ENCODE results near the gene PAGR1. TPM values are rescaled to one million over a fixed set of nuclear protein-coding genes. Genes with fewer than 3 reads are reported as not detected.

Gene PAGR1
- total and polyA plus RNA-seq, 2 of the 13 experiments (the other 11 are each of a cell fraction or from before 2014, with no cell fraction given) = 9.8 to 66.4 TPM

GRCh38 chr16:29862383-29862883 lies 46.5 kb downstream of the PAGR1 start (continued):
- TF ChIP-seq ZNF83 (CRISPR knock-in tag; IDR thresholded peaks at IDR 0.05; ENCODE audit: borderline replicate concordance) (no peak), ZSCAN25 (CRISPR knock-in tag; IDR thresholded peaks at IDR 0.05) (no peak), ZBTB44 (CRISPR knock-in tag; IDR thresholded peaks at IDR 0.05) (no peak), KLF11 (CRISPR knock-in tag; IDR thresholded peaks at IDR 0.05) (no peak), ARID5B (CRISPR knock-in tag; IDR thresholded peaks at IDR 0.05) (no peak), IKZF1 (IDR thresholded peaks at IDR 0.05) (no peak), ZNF207 (IDR thresholded peaks at IDR 0.05; ENCODE audit: borderline replicate concordance) (no peak), HNF4G (IDR thresholded peaks at IDR 0.05; ENCODE audit: borderline replicate concordance, low read depth, low read length) (no peak), HNF4G (CRISPR knock-in tag; IDR thresholded peaks at IDR 0.05; ENCODE audit: borderline replicate concordance, low read depth) (0 out of 2 replicates have a peak, but pooled peaks have one; percentile 4), PCBP2 (optimal IDR thresholded peaks at IDR 0.05; ENCODE audit: low read depth, low read length, poor library complexity, severe bottlenecking) (no peak), CC2D1A (CRISPR knock-in tag; IDR thresholded peaks at IDR 0.05) (no peak), ZFP36 (IDR thresholded peaks at IDR 0.05; ENCODE audit: borderline replicate concordance, low read depth, low read length, partially characterized antibody) (no peak), CREB3 (CRISPR knock-in tag; IDR thresholded peaks at IDR 0.05) (no peak), ZNF280B (CRISPR knock-in tag; IDR thresholded peaks at IDR 0.05; ENCODE audit: borderline replicate concordance) (peak; percentile 45; the same call in 1 of the 2 replicates), ELF4 (CRISPR knock-in tag; IDR thresholded peaks at IDR 0.05; ENCODE audit: borderline replicate concordance) (no peak), ZNF614 (CRISPR knock-in tag; IDR thresholded peaks at IDR 0.05; ENCODE audit: borderline replicate concordance) (no peak), PAF1 (CRISPR knock-in tag; IDR thresholded peaks at IDR 0.05) (no peak), IRF1 (CRISPR knock-in tag; IDR thresholded peaks at IDR 0.05; ENCODE audit: low read depth) (no peak), PHF20 (CRISPR knock-in tag; IDR thresholded peaks at IDR 0.05) (peak; percentile 44; the same call in 1 of the 2 replicates), ZNF468 (CRISPR knock-in tag; IDR thresholded peaks at IDR 0.05) (no peak), ZNF432 (CRISPR knock-in tag; IDR thresholded peaks at IDR 0.05; ENCODE audit: borderline replicate concordance) (no peak), HDAC1 (CRISPR knock-in tag; IDR thresholded peaks at IDR 0.05) (no peak; the same call in 1 of the 2 replicates), CHD2 (IDR thresholded peaks at IDR 0.05; ENCODE audit: low read depth, low read length) (no peak)

Measured in HepG2 (cell line).